SKM-1 (cell line): ENCODE data around the gene ERCC2.
A peak's percentile ranks its signal among the peaks of the same experiment; 100 is the strongest.
"Not testable (repeated sequence)": the region's sequence is repeated elsewhere in the genome, so short reads cannot be mapped to it uniquely, and the experiment has no call there.

ENCODE experiments used
- DNase-seq: peaks from one replicate; lab custom pipeline; 2025; ENCODE audit not compliant: unreplicated experiment; lab: John Stamatoyannopoulos, UW

The ERCC2 gene

GRCh38 chr19:45370410-45371204 is at the start of gene ERCC2:
TSS of gene ERCC2 (minus strand) at chr19:45370573. CDS start at chr19:45370540, 33 bp downstream.
- DNase-seq = peak; percentile 63

- DNase-seq = no peak
Observed at GRCh38 chr19:45419895-45420294, 49.5 kb upstream of the ERCC2 start.

GRCh38 chr19:45419396-45419795 is 49.0 kb upstream of the ERCC2 start:
- peak; percentile 29 for DNase-seq

GRCh38 chr19:45418802-45419201 is 48.4 kb upstream of the ERCC2 start:
- DNase-seq = no peak

GRCh38 chr19:45417151-45417550 is 46.8 kb upstream of the ERCC2 start:
- no peak for DNase-seq

GRCh38 chr19:45414468-45414867 is 44.1 kb upstream of the ERCC2 start:
- no peak for DNase-seq

- no peak for DNase-seq
Observed at GRCh38 chr19:45413497-45413896, 43.1 kb upstream of the ERCC2 start.

GRCh38 chr19:45410330-45410729 is 40.0 kb upstream of the ERCC2 start:
- DNase-seq = not testable (repeated sequence)

- no peak for DNase-seq
Observed at GRCh38 chr19:45409557-45409920, 39.2 kb upstream of the ERCC2 start.

- DNase-seq = no peak
Observed at GRCh38 chr19:45408830-45409556, 38.6 kb upstream of the ERCC2 start.

- no peak for DNase-seq
Observed at GRCh38 chr19:45408121-45408520, 37.7 kb upstream of the ERCC2 start.

- not testable (repeated sequence) for DNase-seq
Observed at GRCh38 chr19:45407585-45407984, 37.2 kb upstream of the ERCC2 start.

GRCh38 chr19:45407091-45407375 is 36.7 kb upstream of the ERCC2 start:
- DNase-seq = no peak

GRCh38 chr19:45406226-45407090 is 36.1 kb upstream of the ERCC2 start, which contains the start of gene POLR1G:
TSS of gene POLR1G (plus strand) at chr19:45406644. CDS start at chr19:45406697, 53 bp downstream.
- peak; percentile 18 for DNase-seq

GRCh38 chr19:45405435-45406225 is 35.3 kb upstream of the ERCC2 start:
- peak; percentile 9 for DNase-seq

- no peak for DNase-seq
Observed at GRCh38 chr19:45404557-45405434, 34.4 kb upstream of the ERCC2 start, which contains the start of gene PPP1R13L. TSS of gene PPP1R13L (minus strand) at chr19:45405069. CDS start at chr19:45398318, 6,751 bp downstream.

- DNase-seq = no peak
Observed at GRCh38 chr19:45403781-45404556, 33.6 kb upstream of the ERCC2 start.

GRCh38 chr19:45403272-45403671 is 32.9 kb upstream of the ERCC2 start:
- no peak for DNase-seq
